Coronary artery (tissue), 2 donors: ENCODE data around the gene DRGX.

Experiments used
- DNase-seq: peaks from one replicate; pipeline ENCODE4 v3.0.0-alpha.2; 2017; ENCODE audit warnings: low spot score
- H3K27ac ChIP-seq, 2 donors: fragments of 200-600 bp; sonication (generic); one replicate each; pipeline ENCODE4 v1.5.1; 2016 to 2019
- H3K4me3 ChIP-seq: fragments of 200-600 bp; sonication (generic); 2 replicates; pipeline ENCODE4 v1.5.1; 2016; ENCODE audit warnings: mild to moderate bottlenecking, moderate library complexity
- CTCF ChIP-seq: fragments of 200-600 bp; sonication (generic); IDR thresholded peaks from one replicate; pipeline ENCODE4 v1.5.1; 2019; ENCODE audit warnings: antibody characterized with exemption

Gene DRGX

GRCh38 chr10:49324711-49325110 lies 71.2 kb downstream of the DRGX start:
- peak; percentile 38 for DNase-seq
- no peak for TF ChIP-seq CTCF
- Histone ChIP-seq H3K4me3 (no peak overlapping the region), H3K27ac (no peak overlapping the region)

GRCh38 chr10:49323896-49324270 lies 72.0 kb downstream of the DRGX start:
- DNase-seq, result peak; percentile 26
- Histone ChIP-seq H3K4me3 (no peak overlapping the region), H3K27ac (no peak overlapping the region)
- no peak for TF ChIP-seq CTCF

DNA sequence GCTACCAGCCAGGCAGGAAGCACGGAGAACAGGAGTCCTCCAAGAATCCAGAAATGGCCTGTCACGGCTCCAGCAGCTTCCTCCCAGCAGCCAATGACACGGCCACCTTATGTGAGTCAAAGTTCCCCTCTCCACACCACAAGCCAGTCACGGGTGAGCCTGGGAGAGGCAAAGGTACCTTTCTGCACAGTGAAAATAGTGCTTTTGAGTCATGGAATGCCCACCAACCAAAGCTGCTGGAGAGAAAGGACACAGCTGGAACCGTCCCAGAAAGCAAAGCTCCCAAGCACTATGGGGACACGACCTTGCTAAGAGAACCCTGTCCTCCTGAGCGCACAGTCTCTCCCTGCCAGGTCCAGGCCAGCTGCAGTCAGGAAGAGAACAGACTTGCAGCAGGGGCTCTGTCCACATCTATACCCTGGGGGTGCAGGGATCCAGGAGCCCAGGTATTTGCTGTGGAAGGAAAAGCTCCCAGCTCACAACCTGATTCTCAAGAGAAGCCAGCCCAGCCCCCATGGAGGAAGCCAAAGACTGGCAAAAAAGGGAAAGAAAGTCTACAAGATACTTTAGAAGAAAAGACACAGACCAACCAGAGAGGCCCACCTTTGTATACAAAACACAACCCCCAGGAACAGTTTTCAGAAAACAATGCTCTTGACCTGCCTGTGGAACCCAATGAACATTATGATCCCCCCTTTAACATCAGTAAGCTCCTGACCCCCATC lies 72.6 kb downstream of the DRGX start:
- DNase-seq, result no peak
- no peak overlapping the region for H3K27ac ChIP-seq
- H3K4me3 ChIP-seq, result no peak overlapping the region
- TF ChIP-seq CTCF, result no peak

DNA sequence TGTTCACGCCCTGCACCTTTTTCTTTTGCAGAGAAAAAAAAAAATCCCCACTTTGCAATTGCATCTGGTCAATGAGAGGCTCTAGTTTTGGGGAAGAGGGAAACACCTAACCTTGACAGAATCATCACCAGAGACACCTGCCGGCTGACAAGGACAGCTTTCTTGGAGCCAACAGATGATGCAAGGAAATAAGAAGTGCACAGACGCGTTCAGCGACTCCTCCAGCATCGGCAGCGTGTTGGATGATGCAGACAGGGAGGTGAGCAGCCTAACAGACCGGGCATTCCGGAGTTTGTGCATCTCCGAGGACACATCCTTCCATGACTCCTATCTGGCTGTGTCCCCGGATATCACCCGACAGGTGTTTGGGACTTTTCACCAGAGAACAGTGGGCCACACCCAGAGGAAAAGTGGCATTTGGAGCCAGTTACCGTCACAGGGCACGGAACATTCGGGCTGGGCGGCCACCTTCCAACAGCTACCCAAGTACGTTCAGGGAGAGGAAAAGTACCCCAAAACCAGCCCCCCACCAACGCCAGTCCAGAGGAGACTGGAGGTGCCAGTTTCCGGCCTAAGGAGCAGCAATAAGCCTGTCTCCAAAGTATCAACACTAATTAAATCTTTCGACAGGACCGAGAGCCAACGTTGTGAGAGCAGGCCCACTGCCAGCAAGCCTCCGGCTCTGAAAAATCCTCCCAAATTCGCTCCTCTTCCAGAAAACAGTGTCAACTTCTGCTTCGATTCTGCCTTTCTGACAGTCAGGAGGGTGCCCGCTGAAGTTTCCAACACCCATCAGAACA lies 73.3 kb downstream of the DRGX start:
- no peak for DNase-seq
- no peak for TF ChIP-seq CTCF
- Histone ChIP-seq H3K27ac (no peak overlapping the region), H3K4me3 (no peak overlapping the region)

DNA sequence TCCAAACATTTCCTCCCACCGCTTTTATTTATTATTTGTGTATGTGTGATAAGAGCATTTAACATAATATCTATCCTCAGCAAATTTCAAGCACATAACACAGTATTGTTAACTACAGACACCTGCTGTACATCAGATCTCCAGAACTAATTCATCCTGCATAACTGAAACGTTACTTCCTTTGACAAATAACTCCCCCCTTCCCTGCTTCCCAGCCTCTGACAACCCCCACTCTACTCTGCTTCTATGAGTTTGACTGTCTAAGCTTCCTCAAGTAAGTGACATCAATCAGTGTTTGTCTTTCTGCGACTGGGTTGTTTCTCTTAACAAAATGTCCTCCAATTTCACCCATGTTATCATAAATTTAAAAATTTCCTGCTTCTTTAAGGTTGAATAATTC lies 74.9 kb downstream of the DRGX start:
- no peak for DNase-seq
- Histone ChIP-seq H3K4me3 (no peak overlapping the region), H3K27ac (no peak overlapping the region)
- TF ChIP-seq CTCF, result no peak

DNA sequence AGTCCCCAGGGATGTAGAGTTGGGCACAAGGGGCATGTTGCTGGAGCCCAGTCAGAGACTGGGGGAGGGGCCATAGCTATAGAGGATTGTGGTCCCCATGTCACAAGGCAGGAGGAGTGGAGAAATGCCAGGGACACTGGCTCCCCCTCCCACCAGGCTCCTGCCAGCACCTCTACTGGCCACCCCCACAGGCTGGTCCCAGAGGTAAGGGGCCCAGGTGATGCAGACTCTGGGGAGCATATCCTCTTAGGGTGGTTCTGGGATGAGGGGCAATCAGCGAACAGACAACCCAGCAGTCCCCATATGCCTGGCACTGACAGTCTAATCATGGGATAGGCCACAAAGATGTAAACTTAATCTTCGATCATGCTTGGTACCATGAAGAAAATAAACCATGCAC lies 75.7 kb downstream of the DRGX start:
- no peak for TF ChIP-seq CTCF
- Histone ChIP-seq H3K27ac (no peak overlapping the region), H3K4me3 (no peak overlapping the region)
- DNase-seq, result no peak

GRCh38 chr10:49319206-49319605 lies 76.7 kb downstream of the DRGX start:
- TF ChIP-seq CTCF, result no peak
- no peak for DNase-seq

More at GRCh38 chr10:49319206-49319605, 76.7 kb downstream of the DRGX start:
- Histone ChIP-seq H3K4me3 (no peak overlapping the region), H3K27ac (no peak overlapping the region)
